Liver (tissue), 3 donors: ENCODE data around the gene OSMR.

Source experiments
- ATF3 ChIP-seq: IDR thresholded peaks from 2 replicates; pipeline ENCODE4 v1.6.1; 2016; ENCODE audit warnings: antibody characterized with exemption
- CTCF ChIP-seq: fragments of 150-350 bp; IDR thresholded peaks from 2 replicates; pipeline ENCODE4 v1.5.1; 2017; ENCODE audit warnings: improper control_type of control experiment, low read depth, low read length; ENCODE audit not compliant: missing input control
- EGR1 ChIP-seq, 2 donors: IDR thresholded peaks; 2 replicates each; pipeline ENCODE4 v1.6.1; 2016 to 2018; ENCODE audit warnings: antibody characterized with exemption in 2 of 2, low read depth in 2 of 2
- FOXA1 ChIP-seq: IDR thresholded peaks from 2 replicates; pipeline ENCODE4 v1.6.1; 2016; ENCODE audit warnings: antibody characterized with exemption
- GABPA ChIP-seq, 2 donors: IDR thresholded peaks in 1 of 2; conservative IDR thresholded peaks in 1 of 2; 2 replicates each; pipeline ENCODE4 v1.6.1; 2016; ENCODE audit warnings: antibody characterized with exemption in 2 of 2, mild to moderate bottlenecking in 1 of 2, moderate library complexity in 1 of 2
- MAX ChIP-seq: IDR thresholded peaks from 2 replicates; pipeline ENCODE4 v1.6.1; 2016; ENCODE audit warnings: antibody characterized with exemption
- RAD21 ChIP-seq, 2 donors: IDR thresholded peaks; 2 replicates each; pipeline ENCODE4 v1.6.1; 2016; ENCODE audit warnings: antibody characterized with exemption in 2 of 2, mild to moderate bottlenecking in 2 of 2
- REST ChIP-seq: IDR thresholded peaks from 2 replicates; pipeline ENCODE4 v1.6.1; 2016; ENCODE audit warnings: antibody characterized with exemption, mild to moderate bottlenecking
- RXRA ChIP-seq, 2 donors: IDR thresholded peaks; 2 replicates each; pipeline ENCODE4 v1.6.1; 2017 to 2018; ENCODE audit warnings: antibody characterized with exemption in 2 of 2, mild to moderate bottlenecking in 1 of 2
- SP1 ChIP-seq: IDR thresholded peaks from 2 replicates; pipeline ENCODE4 v1.6.1; 2018; ENCODE audit warnings: antibody characterized with exemption, mild to moderate bottlenecking
- TAF1 ChIP-seq: conservative IDR thresholded peaks from 2 replicates; pipeline ENCODE4 v1.6.1; 2016; ENCODE audit warnings: antibody characterized with exemption, mild to moderate bottlenecking
- YY1 ChIP-seq: IDR thresholded peaks from 2 replicates; pipeline ENCODE4 v1.6.1; 2016; ENCODE audit warnings: antibody characterized with exemption, mild to moderate bottlenecking
- donor health status: healthy.
- donor health status: healthy.

GRCh38 chr5:38885208-38885607 lies 39.4 kb downstream of the OSMR start:
- TF ChIP-seq CTCF (no peak), FOXA1 (no peak), ATF3 (no peak), GABPA (IDR thresholded peaks at IDR 0.05 in 1 of 2, conservative IDR thresholded peaks at IDR 0.05 in 1 of 2) (no peak), YY1 (no peak), MAX (no peak), TAF1 (no peak), SP1 (no peak), EGR1 (IDR thresholded peaks at IDR 0.05; ENCODE audit: low read depth in 2 of 2) (no peak), RAD21 (IDR thresholded peaks at IDR 0.05) (no peak), RXRA (IDR thresholded peaks at IDR 0.05) (no peak), REST (no peak)
